Right renal cortex interstitium (tissue), 3 donors: ENCODE data around the gene PUS10. TPM values are rescaled to one million over a fixed set of nuclear protein-coding genes. Genes with fewer than 3 reads are reported as not detected.
"Not testable (repeated sequence)": the region's sequence is repeated elsewhere in the genome, so short reads cannot be mapped to it uniquely, and the experiment has no call there.

Experiments used
- DNase-seq, 3 donors: peaks; one replicate each; pipeline ENCODE4 v3.0.0-alpha.2; 2013; ENCODE audit warnings: low read depth in 3 of 3, low spot score in 2 of 3
- polyA plus RNA-seq, 3 donors: library from polyadenylated mRNA; unstranded; fragments of 120-200 nt; gene quantifications; one replicate each; pipeline ENCODE4 v1.2.1, GENCODE V29; 2013; ENCODE audit not compliant: insufficient read length in 3 of 3

Gene PUS10, protein sequence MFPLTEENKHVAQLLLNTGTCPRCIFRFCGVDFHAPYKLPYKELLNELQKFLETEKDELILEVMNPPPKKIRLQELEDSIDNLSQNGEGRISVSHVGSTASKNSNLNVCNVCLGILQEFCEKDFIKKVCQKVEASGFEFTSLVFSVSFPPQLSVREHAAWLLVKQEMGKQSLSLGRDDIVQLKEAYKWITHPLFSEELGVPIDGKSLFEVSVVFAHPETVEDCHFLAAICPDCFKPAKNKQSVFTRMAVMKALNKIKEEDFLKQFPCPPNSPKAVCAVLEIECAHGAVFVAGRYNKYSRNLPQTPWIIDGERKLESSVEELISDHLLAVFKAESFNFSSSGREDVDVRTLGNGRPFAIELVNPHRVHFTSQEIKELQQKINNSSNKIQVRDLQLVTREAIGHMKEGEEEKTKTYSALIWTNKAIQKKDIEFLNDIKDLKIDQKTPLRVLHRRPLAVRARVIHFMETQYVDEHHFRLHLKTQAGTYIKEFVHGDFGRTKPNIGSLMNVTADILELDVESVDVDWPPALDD
- polyA plus RNA-seq = 10 to 100 TPM; 10.6 to 13.1 (median 11.9) TPM

GRCh38 chr2:61017556-61018317, at the start of gene PUS10, which contains the start of gene PEX13:
PUS10 (minus strand) TSS chr2:61018255; CDS start chr2:61011890, 6,365 bp downstream.
PEX13 (plus strand) TSS chr2:61017720; CDS start chr2:61017760, 40 bp downstream.
- DNase-seq = peak; percentile 34 to 82 (median 43)

- DNase-seq = peak; percentile 14 to 71 (median 65)
Measured at GRCh38 chr2:61065714-61066709, 48.0 kb upstream of the PUS10 start, which contains the start of gene SANBR. SANBR (plus strand) TSS chr2:61065871; CDS start chr2:61070351, 4,480 bp downstream.

- DNase-seq = no peak
Measured at GRCh38 chr2:61059382-61059781, 41.3 kb upstream of the PUS10 start.

DNA sequence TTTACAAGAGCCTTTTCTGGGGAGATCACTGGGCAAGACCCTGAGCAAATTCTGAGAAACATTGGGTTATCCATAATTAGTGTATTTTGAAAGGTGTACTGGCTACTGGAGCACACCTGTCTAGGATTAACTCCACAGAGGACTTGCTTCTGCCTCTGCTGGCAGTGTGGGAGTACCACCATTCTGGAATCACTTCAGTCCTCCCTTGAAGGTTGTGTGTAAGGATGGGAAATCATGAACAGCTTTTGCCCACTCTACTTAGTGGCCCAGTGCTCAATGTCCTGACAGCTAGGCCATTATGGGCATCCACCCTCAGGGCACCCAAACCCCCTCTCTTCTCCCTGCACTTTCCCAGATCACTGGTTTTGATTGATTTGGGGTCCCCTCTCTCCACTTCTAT, 39.5 kb upstream of the PUS10 start:
- no peak for DNase-seq

DNA sequence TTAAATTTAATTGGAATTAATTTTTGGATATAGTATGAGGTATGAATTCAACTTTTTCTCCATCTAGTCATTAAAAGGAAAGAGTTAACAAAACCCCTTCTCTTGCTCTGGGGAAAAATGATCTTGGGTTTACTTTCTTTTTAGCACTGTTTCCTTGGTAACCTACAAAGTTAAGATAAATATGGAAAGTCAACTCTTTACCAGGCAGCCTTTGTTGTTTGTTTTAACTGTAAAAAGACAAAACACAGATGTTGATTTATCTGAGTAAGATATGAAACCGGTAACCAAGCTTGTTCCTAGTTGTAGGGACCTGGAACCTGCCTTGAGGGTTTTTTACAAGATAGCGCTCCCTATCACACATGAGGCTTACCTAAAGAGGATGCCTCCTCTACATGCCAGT, 37.5 kb upstream of the PUS10 start:
- no peak for DNase-seq

- DNase-seq = no peak
Measured at GRCh38 chr2:61045999-61046398, 27.9 kb upstream of the PUS10 start.

GRCh38 chr2:61045226-61045625, 27.2 kb upstream of the PUS10 start:
- DNase-seq = no peak

- DNase-seq = no peak
Measured at GRCh38 chr2:61044636-61045035, 26.6 kb upstream of the PUS10 start.

GRCh38 chr2:61042807-61043206, 24.8 kb upstream of the PUS10 start:
- DNase-seq = no peak

DNA sequence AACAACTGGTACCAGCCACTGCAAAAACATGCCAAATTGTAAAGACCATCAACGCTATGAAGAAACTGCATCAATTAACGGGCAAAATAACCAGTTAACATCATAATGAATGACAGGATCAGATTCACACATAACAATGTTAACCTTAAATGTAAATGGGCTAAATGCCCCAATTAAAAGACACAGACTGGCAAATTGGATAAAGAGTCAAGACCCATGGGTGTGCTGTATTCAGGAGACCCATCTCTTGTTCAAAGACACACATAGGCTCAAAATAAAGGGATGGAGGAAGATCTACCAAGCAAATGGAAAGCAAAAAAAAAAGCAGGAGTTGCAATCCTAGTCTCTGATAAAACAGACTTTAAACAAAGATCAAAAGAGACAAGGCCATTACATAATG, 18.6 kb upstream of the PUS10 start:
- not testable (repeated sequence) for DNase-seq

DNA sequence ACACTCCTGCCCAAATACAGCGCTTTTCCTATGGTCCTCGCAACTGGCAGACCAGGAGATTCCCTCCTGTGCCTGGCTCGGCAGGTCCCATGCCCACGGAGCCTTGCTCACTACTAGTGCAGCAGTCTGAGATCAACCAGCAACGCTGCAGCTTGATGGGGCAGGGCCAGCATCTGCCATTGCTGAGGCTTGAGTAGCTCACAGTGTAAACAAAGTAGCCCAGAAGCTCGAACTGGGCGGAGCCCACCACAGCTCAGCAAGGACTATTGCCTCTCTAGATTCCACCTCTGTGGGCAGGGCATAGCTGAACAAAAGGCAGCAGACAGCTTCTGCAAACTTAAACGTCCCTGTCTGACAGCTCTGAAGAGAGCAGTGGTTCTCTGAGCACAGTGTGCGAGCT, 16.5 kb upstream of the PUS10 start:
- DNase-seq = not testable (repeated sequence)

GRCh38 chr2:61029533-61029932, 11.5 kb upstream of the PUS10 start:
- DNase-seq = no peak

- no peak for DNase-seq
Measured at GRCh38 chr2:61023670-61024069, 5.6 kb upstream of the PUS10 start.

DNA sequence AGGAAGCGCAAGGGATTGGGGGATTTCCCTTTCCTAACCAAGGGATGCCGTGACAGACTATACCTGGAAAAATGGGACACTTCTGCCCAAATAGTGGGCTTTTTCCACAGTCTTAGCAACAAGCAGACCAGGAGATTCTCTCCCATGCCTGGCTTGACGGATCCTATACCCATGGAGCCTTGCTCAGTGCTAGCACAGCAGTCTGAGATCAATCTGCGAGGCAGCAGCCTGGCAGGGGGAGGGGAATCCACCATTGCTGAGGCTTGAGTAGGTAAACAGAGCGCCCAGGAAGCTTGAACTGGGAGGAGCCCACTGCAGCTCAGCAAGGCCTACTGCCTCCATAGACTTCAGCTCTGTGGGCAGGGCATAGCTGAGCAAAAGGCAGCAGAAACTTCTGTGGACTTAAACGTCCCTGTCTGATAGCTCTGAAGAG, 3.2 kb upstream of the PUS10 start:
- no peak for DNase-seq

DNA sequence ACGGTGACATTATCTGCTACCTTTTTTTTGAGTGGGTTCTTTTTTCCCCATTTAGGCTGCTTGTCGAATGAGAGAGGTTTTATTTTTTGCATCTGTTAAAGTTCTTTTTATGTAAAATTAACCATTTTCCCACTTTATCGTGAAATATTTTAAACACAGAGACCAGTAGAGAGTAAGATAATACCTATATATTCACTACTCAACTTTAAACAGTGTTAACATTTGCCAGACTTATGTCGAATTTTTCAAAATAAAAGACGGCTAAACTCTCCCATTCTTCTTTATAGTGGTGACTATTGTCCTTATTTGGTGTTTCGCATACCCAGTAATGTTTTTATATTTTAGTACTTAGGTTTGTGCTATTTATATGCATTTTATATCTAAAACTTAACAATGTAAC, 743 bp upstream of the PUS10 start:
- DNase-seq = no peak

DNA sequence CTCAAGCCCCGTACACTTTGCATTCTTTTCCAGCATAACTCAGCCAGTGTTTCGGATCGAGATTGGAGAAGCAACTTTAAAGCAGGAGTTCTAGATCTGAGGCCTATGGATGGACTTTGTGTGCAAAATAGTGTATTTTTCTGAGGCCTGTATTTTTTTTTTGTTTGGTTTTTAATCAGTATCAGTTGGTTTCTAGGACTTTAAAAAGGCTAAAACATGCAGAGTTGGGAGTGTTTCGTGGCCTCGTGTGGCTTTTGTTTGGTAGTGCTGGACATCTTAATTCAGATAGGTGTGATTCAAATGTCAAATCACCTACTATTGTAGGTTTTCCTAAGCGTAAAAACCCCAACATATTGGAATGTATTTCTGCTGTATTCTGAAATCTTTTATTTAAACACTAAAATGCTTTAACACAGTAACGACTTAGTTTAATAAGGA, 282 bp upstream of the PUS10 start:
- peak in 1 of 3 donors; percentile 14 for DNase-seq

DNA sequence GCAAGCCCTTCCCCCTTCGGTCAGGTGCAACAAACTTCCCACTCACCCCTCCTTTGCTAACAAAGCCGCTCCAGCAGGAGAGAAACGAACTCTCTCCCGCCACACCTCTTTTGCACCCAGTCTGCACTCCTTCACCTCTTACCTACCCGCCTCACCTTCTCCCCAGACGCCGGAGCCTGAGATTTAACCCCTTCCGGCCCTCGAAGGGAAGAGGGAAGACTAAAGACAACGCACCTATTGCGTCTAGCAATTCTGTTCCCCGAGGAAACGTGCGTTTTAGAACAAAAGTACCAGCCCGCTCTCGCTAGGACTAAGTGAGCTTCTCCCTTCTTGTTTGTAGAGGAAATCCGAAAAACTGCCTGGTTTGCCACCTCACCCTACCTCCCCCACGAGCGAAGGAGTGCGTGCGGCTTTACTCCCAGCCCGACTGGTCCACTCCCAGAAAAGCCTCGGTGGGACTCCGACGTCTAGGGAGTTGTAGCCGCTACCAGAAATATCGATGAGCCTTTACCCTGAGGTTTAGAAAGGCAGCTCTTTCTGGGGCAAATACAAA, 976 bp downstream of the PUS10 start:
- DNase-seq = peak in 2 of 3 donors; percentile 82 to 90

DNA sequence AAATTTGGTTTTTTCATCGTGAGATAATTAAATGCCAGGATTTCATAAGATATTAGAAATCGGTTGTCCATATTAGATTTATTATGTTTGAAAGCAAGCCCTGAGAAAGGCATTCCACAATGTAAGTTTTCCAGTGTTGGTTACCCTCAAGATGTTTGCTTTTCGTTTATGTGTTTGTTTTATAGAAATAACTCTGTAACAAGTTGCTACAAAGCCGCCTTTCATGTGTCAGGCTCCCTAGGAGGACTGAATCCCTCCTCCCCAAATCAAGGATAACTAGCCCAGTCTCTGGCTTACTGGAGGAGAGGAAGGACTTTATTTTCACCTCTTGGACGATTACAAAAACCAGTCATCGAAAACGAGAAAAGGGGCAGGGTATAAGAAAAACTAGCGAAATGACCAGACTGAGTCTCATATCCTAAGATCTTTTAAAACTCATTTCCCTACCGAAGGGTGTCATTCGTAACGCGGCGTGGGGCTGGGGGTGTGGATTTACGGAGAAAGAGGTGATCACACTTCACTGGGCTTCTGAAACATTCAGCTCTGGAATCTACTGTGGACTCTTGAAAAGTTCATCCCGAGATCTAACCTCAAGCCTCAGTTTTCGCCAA, 1.6 kb downstream of the PUS10 start:
- no peak for DNase-seq

DNA sequence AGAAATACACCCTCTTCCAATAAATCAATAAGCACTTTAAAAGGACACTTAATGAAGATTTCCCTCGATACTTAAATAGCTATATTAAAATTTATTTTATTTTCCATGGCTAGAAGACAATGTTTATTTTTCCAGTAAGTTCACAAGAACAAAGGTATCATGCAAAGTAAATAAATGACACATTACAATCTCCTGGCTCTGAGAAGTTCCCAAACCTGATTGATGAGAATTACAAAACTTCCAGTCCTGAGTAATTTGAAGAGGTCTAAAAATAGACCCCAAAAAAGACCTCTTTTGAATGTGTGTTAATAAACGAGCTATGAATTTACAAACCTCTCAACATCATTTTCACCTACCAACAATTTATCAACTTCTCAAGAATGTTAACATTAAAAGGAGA, 2.1 kb downstream of the PUS10 start:
- no peak for DNase-seq
